Inferior parietal cortex (tissue), 1 donor: Measurements from ENCODE around the gene TFDP2.
"Not testable (repeated sequence)": the region's sequence is repeated elsewhere in the genome, so short reads cannot be mapped to it uniquely, and the experiment has no call there.

ENCODE experiments used
- DNase-seq: peaks from one replicate; pipeline ENCODE4 v3.0.0-alpha.2; 2016; ENCODE audit errors: extremely low spot score

The TFDP2 gene

DNA sequence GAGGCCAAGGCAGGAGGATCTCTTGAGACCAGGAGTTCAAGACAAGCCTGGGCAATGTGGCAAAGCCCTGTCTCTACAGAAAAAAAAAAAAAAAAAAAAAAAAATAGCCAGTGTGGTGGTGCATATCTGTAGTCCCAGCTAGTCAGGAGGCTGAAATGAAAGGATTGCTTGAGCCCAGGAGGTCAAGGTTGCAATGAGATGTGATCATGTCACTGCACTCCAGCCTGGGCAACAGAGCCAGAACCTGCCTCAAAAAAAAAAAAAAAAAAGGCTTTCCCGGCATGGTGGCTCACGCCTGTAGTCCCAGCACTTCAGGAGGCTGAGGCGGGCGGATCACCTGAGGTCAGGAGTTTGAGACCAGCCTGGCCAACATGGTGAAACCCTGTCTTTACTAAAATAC lies 73.7 kb downstream of the TFDP2 start:
- not testable (repeated sequence) for DNase-seq

DNA sequence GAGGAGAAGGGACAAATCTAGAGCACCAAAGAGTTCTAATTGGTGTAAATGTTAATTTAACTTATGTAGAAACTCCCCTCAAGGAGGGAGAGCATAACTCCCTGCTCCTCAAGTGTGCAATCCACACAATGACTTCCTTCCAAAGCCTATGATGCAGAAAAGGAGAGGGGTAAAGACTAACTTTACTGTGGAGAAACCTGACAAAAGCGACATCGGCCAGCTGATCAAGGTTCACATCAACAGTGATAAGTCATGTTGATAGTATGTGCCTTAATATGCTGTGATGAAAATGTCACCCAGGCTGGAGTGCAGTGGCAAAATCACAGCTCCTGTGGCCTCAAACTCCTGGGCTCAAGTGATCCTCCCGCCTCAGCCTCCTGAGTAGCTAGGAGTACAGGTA lies 76.5 kb downstream of the TFDP2 start:
- no peak for DNase-seq

DNA sequence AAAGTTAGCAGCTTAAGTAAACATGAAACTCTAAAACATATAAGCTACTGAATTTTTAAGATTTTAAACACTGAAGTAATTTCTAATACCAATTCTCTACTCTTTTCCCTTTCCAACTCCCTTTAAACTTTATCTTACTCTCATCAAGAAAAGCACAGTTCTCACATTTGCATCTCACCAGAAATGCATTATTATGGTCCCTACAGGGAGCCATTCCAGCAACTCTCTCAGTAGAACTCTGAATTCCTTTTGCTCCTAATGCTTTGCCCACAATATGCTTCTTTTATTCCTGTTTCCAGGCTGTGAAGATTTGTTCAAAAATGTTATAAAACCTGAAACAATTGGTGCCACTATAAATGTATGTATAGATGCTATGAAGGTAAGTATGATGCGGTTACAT lies 83.4 kb downstream of the TFDP2 start:
- no peak for DNase-seq

DNA sequence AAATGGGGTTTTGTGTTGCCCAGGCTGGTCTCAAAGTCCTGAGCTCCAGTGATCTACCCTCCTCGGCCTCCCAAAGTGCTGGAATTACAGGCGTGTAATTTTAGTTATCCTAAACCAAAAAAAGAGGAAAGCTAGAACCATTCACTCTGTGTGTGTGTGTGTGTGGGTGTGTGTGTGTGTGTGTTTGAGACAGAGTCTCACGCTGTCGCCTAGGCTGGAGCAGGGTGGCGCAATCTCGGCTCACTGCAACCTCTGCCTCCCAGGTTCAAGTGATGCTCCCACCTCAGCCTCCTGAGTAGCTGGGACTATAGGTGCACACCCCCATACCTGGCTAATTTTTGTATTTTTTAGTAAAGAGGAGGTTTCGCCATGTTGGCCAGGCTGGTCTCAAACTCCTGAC lies 84.0 kb downstream of the TFDP2 start:
- DNase-seq = no peak

DNA sequence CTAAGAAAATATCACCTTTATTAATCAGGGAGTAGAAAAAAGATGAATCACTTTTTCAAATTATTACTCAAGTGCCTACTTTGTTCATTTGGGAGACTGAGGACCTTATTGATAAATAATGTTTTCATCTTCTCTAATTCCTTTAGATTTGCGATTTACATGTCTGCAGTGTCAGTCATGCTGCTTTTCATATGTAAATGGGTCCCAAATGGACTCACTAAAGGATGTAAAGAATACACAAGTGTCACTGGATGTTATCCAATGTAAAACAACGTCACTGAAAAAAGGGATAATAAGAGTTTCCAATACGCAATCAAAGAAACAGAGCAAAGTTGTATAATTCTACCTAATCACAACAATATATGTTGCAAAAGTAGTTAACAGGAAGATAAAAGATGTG lies 84.9 kb downstream of the TFDP2 start:
- DNase-seq = no peak

DNA sequence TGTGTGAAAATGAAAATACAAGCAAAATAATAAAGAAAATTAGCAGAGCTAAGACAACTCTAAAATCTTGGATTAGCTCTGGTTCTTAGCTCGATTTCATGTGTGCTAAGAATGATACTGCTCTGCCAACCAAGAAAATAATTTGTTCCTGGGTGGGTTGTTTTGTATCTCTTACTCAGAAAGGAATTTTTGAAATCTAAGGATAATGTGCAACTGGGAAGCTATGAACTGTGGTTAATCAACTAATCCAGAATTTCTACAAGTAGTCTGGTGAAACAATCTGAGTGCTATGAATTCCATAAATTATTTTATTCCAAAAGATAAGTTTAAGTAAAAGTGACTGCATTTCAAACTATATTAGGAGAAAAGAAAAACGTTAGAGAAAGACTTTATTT lies 92.0 kb downstream of the TFDP2 start:
- DNase-seq = no peak

DNA sequence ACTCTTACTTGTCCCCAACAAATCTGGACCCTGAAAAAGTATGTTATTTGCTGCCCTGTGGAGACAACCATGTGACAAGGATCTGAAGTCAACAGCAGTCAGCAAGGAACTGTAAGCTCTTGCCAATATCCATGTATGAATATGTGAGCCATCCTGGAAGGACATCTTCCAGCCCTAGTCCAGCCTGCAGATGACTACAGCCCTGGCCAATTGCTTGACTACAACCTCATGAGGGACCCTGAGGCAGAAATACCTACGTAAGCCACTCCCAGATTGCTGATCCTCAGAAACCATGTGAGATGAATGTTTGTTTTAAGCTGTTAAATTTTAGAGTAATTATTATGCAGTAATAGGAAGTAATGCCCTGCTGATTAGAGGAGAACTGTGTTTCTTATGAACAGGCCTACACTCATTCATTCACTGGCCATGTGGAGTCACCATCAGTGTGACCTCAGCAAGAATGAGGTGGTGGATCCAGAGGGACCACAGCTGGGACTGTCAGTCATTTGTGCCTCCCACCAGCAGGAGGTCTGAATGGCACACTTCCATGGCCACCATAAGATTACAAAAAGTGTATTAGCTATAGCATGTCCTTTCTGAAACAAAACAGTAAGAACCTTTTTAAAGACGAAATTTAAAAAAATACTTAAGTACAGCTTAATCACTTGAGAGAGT lies 92.6 kb downstream of the TFDP2 start:
- no peak for DNase-seq

DNA sequence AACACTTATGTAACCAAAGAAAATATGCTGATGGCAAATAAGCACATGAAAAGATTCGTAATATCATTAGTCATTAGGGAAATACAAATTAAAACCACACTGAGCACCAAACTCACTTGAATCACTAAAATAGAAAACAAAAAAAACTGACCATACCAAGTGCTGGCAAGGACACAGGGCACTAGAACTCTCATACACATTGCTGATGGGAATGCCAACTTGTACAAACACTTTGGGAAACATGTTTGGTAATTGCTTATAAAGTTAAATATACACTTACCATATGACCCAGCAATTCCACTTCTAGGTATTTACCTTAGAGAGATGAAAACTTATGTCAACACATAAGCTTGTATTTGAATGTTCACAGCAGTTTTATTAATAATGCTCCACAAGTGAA lies 95.5 kb downstream of the TFDP2 start:
- no peak for DNase-seq

DNA sequence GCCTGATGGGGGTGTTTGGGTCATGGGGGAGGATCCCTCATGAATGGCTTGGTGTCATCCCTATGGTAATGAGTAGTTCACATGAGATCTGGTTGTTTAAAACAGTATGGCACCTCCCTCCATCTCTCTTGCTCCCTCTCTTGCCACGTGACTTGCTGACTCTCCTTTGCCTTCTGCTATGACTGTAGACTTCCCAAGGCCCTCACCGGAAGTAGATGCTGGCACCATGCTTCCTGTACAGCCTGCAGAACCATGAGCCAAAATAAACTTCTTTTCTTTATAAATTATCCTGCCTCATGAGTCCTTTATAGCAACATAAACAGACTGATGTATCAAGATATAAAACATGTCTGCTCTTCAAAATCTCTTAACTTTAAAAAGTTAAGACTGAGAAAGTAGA lies 96.1 kb downstream of the TFDP2 start:
- no peak for DNase-seq

DNA sequence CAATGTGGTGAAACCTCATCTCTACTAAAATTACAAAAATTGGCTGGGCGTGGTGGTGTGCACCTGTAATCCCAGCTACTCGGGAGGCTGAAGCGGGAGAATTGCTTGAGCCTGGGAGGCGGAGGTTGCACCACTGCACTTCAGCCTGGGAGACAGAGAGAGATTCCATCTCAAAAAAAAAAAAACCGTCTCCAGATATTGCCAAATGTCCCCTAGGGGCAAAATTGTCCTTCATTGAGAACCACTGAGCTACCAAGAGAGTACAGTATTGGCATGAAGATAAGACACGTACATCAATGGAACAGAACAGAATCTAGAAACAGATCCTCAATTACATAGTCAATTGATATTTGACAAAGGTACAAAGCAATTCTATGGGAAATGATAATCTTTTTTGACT lies 98.0 kb downstream of the TFDP2 start:
- DNase-seq = no peak

DNA sequence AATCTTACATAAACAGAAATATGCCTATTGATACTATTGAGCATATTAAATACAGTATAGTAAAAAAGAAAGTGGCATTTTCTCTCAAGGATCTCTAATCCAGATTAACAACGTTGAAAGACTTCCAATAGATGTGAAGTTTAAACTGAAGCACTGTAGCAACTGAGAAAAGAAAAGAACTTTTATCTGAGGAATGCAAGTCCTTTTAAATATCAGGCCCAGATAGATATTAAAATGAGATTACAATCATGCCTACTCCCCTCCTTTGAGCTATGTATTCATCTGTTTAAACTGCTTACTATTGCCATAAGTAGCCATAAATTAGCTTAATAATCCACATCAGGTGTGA lies 102.3 kb downstream of the TFDP2 start:
- DNase-seq = no peak

DNA sequence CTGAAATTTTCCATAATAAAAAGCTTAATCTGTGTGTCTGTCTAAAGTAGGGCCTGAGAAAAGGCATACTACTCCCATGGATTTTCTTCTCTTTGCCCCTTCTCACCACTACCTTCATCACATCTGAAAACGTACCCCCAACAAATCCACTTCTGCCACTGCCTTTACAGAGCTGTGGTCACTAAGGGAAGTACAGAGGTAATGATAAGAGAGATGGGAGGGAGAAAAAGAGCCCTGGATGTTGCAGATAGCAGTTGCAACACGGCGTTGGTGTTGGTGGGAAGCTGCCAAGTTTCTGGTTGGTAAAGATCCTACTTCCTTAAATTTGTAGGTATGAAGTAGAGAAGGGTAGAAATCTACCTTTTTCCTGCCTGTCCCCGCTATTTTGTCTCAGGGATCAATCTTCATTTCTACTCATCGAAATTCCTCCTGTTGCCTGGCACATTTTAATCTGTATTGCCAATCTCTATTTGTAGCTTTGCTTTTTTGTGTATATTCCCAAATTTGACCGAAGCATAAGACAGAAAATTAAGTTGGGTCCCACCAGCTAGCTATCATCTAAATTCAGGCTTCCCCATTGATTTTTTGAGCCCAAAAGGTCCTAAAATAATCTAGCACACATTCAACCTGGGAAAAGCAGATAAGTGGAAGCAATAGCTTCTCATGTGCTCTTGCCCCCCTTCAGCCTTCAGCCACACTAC lies 102.9 kb downstream of the TFDP2 start:
- peak; percentile 23 for DNase-seq

DNA sequence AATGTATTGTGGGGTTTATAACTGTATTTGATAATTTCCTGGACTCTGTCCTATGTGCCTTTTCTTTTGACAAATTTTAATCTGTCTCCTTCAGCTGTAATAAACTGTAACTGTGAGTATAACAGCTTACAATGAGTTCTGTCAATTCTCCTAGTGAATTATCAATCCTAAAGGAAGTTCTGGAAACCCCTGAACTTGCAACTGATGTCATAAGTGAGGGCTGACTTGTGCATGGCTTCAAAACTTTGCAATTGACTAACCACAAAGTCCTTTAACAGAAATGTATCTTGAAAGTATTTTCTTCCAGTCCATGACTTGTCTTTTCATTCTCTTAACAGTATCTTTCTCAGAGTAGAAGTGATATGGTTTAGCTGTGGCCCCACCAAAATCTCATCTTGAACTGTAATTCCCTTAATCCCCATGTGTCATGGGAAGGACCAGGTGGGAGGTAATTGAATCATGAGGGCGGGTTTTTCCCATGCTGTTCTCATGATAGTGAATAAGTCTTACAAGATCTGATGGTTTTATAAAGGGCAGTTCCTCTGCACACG lies 108.3 kb downstream of the TFDP2 start:
- no peak for DNase-seq

DNA sequence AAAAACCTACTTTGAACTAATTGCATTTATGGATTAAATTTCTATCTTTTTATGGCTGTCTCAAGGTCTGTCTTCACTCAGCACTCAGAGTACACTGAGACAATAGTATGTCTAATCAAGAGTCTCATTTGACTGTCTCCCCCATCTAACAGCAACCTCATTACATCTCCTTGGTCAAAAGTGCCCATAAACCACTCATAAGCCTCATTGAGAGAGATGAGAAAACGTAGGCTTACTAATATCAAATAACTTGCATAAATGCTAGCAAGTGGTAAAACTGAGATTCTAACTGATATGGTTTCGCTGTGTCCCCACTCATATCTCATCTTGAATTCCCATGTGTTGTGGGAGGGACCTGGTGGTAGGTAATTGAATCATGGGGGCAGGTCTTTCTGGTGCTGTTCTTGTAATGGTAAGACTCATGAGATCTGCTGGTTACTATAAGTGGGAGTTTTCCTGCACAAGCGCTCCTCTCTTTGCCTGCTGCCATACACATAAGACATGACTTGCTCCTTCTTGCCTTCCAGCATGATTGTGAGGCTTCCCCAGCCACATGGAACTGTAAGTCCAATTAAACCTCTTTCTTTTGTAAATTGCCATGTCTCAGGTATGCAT lies 113.9 kb downstream of the TFDP2 start:
- no peak for DNase-seq

DNA sequence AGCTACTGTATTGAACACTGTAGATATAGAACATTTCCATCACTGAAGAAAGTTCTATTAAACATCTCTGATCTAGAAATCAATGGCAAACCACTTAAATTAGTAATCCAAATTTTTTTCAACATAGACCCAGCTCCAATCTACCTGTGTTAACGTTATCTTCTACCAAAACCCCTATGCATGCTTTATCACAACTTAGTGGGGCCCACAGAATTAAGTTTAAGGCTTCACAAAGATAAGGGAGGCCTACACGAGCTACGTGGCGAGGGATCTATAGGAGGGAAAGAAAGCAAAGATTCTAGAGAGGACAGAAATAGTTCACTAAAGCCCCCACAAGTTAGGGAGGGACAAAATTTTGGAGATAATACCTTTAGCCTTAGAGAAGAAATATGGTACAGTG lies 116.1 kb downstream of the TFDP2 start:
- DNase-seq = no peak

DNA sequence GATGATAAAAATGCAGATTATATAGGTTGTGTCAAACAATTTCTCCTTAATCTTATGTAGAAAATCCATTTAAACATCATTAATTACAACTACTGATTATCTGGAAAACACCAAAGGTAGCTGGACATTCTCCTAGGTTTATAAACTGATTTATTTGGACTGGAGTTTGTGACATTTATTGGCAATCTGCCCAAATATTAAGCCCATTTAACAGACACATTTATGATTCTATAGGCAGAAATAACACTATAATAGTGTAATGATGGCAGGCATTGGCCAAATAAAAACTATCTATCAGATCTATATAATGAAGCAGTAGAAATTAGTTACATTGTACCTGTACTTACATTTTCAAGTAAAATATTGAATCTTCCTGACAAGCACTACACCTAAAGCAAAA lies 117.8 kb downstream of the TFDP2 start:
- no peak for DNase-seq

DNA sequence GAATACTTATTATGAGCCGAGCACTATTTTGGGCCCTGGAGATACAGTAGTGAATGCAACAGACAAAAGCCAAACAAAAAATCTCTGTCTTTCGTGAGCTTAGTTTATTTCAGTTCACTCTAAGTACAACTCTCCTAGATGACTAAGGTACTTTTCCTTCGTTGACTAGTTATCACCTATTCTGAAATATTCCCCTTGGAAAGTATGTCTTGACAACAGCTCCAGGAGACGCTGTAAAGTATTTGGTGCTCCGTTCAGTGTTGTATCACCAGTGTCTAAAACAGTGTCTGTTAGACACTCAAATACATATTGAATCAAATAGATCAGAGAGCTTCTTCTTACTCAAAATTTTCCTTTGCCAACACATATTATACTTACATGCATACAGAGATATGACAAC lies 119.6 kb downstream of the TFDP2 start:
- DNase-seq = no peak

DNA sequence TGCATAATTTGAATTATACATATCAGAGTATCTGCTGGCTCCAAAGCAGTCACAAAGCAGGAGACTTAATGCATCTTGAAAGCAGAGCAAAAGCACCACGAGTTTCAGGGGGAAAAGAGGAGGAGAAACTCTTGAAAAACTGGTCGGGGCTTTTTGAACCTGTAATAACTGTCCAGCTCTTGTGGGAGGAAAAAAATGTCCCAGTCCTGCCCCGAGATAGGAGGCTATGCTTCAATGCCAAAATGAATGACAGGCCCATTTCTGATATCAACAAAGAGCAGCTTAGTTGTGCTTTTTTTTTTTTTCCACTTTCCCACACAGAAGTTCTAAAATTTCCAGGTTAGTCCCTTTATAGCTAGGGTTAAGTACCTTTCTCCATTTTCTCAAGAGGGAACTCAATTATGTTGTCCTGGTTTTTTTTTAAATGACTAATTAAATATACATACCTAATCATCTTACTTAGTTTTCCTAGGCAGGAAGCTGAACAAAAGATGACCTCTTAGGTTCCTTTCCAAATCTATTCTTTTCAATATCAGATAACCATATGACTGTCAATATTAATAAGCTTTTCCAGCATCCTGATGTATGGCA lies 120.2 kb downstream of the TFDP2 start:
- no peak for DNase-seq

DNA sequence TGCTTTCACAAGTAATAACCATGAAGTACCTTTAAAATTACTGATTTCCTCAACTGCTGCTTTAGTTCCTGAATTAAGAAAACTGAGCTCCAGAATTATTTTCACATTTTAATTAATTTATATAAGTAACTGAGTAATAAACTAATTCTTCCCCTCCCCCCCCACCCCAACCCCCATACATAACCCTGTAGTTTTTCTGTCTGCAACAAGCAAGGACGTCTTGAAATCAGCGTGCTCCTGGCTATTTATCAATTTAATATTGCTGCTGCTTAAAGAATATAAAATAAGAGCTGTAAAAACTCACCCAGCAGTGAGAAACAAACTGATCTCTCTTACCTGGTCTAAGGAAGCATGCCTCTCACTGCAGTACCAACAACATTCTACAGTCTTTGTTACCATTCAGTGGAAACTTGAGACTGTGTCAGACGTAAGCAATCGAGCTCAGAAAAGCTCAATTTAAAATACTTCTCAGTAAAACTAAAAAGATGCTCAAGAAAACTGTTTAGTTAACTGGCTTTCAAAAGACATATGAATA lies 121.0 kb downstream of the TFDP2 start:
- peak; percentile 57 for DNase-seq

DNA sequence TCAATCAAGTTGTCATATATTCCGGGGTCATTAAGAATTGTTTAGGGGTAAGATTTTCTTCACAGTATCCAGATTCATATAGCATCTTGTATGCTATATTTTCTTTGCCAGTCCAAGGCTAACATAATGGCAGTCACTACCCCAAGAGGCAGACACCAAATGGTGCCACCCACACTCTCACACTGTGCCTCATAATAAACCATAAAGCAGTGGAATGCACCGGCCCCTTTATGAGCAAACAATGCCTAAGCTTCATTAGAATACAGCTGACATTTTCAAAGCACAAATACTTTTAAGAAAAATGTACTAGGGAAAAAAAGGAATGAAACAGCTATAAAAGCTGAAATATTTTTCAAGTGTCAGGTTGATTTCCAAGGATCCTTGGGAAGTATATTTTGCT lies 121.6 kb downstream of the TFDP2 start:
- DNase-seq = no peak

DNA sequence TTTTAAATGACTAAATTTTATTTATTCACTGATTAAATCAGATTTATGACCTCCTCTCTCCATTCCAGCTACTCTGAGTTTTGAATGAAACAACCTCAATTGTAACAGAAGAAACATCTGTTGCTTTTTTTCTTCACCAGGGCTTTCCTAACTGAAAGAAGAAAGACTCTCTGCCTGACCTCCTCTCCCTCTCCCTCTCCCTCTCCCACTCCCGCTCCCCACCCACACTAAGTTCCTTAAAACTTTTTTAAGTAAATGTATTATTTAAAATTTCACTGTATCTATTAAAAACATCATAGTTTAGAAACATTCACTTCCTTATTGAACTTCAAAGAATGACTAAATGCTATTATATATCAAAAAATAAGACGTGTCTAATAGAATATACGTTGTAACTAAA lies 122.0 kb downstream of the TFDP2 start:
- no peak for DNase-seq

DNA sequence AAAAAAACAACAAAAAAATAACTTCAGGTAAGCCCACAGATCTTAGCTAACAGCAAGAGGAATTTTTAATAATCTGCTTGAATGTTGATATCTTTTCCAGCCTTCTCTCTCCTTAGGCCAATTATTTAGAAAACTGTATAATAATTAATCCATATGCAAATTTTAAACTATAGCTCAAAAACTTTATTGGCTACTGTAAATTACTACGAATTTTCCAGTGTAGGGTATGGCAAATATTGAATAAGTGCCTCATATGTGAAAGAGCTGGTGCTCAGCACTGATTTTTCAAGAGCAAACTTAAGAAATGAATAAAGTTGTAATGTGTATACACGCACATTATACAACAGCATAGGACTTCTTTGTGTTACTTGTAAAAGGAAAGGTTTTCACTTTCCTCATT lies 123.0 kb downstream of the TFDP2 start:
- DNase-seq = no peak

DNA sequence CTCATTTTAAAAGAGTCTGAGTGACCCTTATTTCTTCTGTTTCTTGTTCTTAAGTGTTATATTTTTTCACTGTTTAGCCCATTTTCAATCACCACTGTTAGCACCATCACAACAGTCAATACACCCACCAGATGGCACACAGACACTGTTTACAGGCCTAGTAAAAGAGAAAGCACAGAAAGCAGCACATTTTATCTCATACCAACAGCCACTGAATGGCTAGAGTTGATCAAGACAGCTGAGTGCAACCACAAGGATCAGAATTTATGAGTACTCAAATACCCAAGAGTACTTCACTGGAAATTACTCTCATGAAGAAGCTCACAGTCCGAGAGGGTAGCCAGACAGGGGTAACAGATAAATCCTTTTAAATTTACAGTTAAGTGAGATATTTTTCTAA lies 127.0 kb downstream of the TFDP2 start:
- peak; percentile 32 for DNase-seq
